ENCODE data around the gene HAL. TPM values are rescaled to one million over a fixed set of nuclear protein-coding genes. Genes with fewer than 3 reads are reported as not detected.

HAL gene
- total RNA-seq, 2 experiments from 2014 or later: 0.31 to 0.32 TPM

GRCh38 chr12:95943330-95943842, 52.8 kb downstream of the HAL start, which contains the start of gene AMDHD1:
TSS of gene AMDHD1 (plus strand) at chr12:95943331. CDS start at chr12:95943399, 68 bp downstream.
- Mint-ChIP-seq H3K4me3 (peak within 1 kb of the TSS; percentile 86), H3K36me3 (ENCODE audit: low read depth) (no peaks in the 10 kb centered on the region), H3K9me3 (no peaks in the 10 kb centered on the region), H3K27me3 (ENCODE audit: low read depth) (no peaks in the 10 kb centered on the region), H3K27ac (peak within 1 kb of the TSS; percentile 80), H3K4me1 (ENCODE audit: low read depth) (peaks cover 4% of the 10 kb centered on the region)
- peak; percentile 68 for DNase-seq
- CTCF ChIA-PET: interaction anchor here (0.6 to 3.4 kb wide), 6 partner anchors 8 to 117 kb away, joined by 3 to 18 read pairs (median 4); no protein-coding TSS in a partner anchor
- intact Hi-C loops (cut with micrococcal nuclease): loop anchor here (1.0 to 10.0 kb wide), 12 partner anchors 25 to 1486 kb away; partner anchors contain the start of genes CDK17, CEP83, ELK3 and FGD6

DNA sequence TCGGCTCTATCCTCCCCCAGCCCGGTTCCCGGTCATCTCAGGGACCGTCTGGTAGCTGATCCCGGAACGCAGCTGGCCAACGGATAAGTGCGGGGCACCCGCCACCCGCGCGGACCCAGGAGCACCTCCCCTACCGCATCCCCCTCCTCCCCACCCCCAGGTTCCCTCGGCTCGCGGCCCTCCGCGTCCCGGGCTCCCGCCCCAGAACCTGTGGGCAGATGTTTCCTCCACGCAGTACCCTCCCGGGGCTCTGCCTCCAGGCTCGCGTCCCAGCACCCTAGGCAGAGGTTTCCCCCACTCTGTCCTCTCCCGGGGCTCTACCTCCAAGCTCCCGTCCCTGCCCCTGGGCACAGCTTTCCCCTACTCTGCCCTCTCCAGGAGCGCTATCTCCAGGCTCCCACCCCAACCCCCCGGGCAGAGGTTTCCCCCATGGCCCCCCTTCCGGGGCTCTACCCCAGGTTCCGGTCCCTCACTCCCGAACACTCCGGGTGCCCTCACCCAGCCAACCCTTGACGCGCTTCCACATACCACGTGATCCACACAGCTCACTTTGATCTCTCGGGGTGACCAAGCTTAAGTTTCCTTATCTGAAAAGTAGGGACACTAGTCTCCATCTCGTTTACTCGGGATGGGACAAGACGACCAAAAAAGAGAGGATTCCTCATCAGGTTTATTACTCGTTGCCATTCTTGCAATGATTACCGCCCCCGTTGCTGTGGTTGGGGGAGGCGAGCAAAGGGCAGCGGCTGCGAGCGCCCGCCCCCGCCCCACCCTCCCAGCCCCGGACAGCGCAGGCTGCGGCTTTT, 53.4 kb downstream of the HAL start, which contains the start of gene CCDC38:
CCDC38 (minus strand) TSS at position 91 of the 806 bp plus-strand sequence. CDS start 6,105 bp downstream, outside the sequence.
- DNase-seq: peak; percentile 91
- CTCF ChIA-PET: interaction anchor here (0.6 to 3.4 kb wide), 8 partner anchors 9 to 519 kb away, joined by 3 to 18 read pairs (median 3); no protein-coding TSS in a partner anchor
- H3K4me1 Mint-ChIP-seq (ENCODE audit: low read depth): peaks cover 4% of the 10 kb centered on the region
- H3K36me3 Mint-ChIP-seq (ENCODE audit: low read depth): no peaks in the 10 kb centered on the region
- H3K9me3 Mint-ChIP-seq: no peaks in the 10 kb centered on the region
- H3K27me3 Mint-ChIP-seq (ENCODE audit: low read depth): no peaks in the 10 kb centered on the region
- intact Hi-C loops (cut with micrococcal nuclease): loop anchor here (1.0 to 10.0 kb wide), 13 partner anchors 24 to 1485 kb away; partner anchors contain the start of genes CDK17, CEP83, ELK3 and FGD6
- H3K27ac Mint-ChIP-seq: peak within 1 kb of the TSS; percentile 80
- H3K4me3 Mint-ChIP-seq: peak within 1 kb of the TSS; percentile 86

DNA sequence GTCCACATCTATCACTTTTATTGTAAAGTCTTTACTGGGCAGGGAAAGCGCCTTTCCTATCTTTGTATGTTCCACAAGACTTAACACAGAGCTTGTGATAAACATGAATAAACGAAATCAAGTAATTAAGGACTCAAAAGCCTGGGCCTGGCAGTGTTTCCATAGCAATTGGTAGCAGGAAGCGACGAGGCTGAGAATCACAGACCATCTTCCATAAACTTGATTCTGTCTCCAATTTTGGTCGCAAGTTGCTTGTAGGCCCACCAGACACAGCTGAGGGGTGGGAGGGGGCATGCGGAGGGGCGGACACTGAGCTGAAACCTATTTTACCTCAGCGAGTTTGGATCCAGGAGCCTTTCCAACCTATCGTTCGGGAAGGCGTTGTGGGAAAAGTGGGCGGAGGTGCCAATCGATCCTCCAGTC, 54.0 kb downstream of the HAL start:
- intact Hi-C loops (cut with micrococcal nuclease): loop anchor here (1.0 to 10.0 kb wide), 10 partner anchors 23 to 1485 kb away; partner anchors contain the start of genes CDK17, CEP83, ELK3 and FGD6
- Mint-ChIP-seq H3K36me3 (ENCODE audit: low read depth) (no peaks in the 10 kb centered on the region), H3K9me3 (no peaks in the 10 kb centered on the region), H3K4me3 (peak overlapping the region; percentile 86), H3K27ac (peak overlapping the region; percentile 80), H3K4me1 (ENCODE audit: low read depth) (peaks cover 4% of the 10 kb centered on the region), H3K27me3 (ENCODE audit: low read depth) (no peaks in the 10 kb centered on the region)
- peak; percentile 28 for DNase-seq
- CTCF ChIA-PET: interaction anchor here (0.7 to 3.4 kb wide), 6 partner anchors 14 to 520 kb away, joined by 3 to 18 read pairs (median 5); no protein-coding TSS in a partner anchor

DNA sequence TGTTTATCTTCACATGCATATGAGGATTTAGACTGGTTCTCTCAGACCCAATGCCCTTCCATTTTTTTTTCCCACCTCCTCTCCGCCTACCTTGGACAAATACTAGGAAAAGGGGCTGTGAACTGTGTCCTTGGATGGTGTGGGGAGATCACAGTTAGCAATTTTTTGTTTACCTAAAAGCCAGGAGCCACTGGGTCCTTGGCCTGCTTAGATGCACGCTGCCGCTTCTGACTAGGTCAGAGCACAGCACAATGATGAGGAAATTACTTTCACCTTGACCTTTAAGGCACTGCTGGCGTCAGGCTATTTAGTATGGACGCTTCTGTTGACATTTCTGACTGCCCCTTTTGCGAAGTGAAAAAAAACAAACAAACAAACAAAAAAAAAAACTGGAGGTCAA, 55.6 kb downstream of the HAL start:
- peaks cover 4% of the 10 kb centered on the region for H3K4me1 Mint-ChIP-seq (ENCODE audit: low read depth)
- CTCF ChIA-PET: interaction anchor here (0.6 to 1.5 kb wide), 4 partner anchors 22 to 417 kb away, joined by 3 to 5 read pairs (median 4); no protein-coding TSS in a partner anchor
- DNase-seq: no peak
- H3K27me3 Mint-ChIP-seq (ENCODE audit: low read depth): no peaks in the 10 kb centered on the region
- H3K27ac Mint-ChIP-seq: no peak overlapping the region
- no peak overlapping the region for H3K4me3 Mint-ChIP-seq
- intact Hi-C loops (cut with micrococcal nuclease): loop anchor here (5.0 to 10.0 kb wide), 7 partner anchors 272 to 1483 kb away; partner anchors contain the start of genes CDK17, CEP83, FGD6 and METAP2
- no peaks in the 10 kb centered on the region for H3K9me3 Mint-ChIP-seq
- H3K36me3 Mint-ChIP-seq (ENCODE audit: low read depth): no peaks in the 10 kb centered on the region

Other genes with a start within 250 kb of the HAL start
- gene NTN4, start 205.6 kb downstream of the HAL start, total RNA-seq: not detected
- gene SNRPF, start 137.4 kb downstream of the HAL start, total RNA-seq: 10 to 100 TPM; 57.4 to 59.9 TPM
- under 1 TPM in 1 of 2 experiments, not detected in 1; 0.49 TPM for gene CCDC38, start 53.7 kb downstream of the HAL start, total RNA-seq
- gene AMDHD1, start 53.0 kb downstream of the HAL start, total RNA-seq: under 1 TPM; 0.52 to 0.69 TPM
- gene LTA4H, start 39.2 kb upstream of the HAL start, total RNA-seq: 100 to 1,000 TPM; 125 TPM
- gene ELK3, start 198.0 kb upstream of the HAL start, total RNA-seq: 10 to 100 TPM; 11.4 to 14.1 TPM